Left ventricle myocardium superior (tissue), 1 donor: ENCODE results near the gene ATXN8OS. TPM values are rescaled to one million over a fixed set of nuclear protein-coding genes. Genes with fewer than 3 reads are reported as not detected.

Experiments used
- total RNA-seq: library from RNA; stranded (reverse); fragmentation: NEBNext Ultra II Directional; extraction: Animal tissue kit (Norgen Biotek cat#: 25700); gene quantifications from one replicate; pipeline ENCODE4 v1.2.1, GENCODE V29; 2021
- donor health status: DM: no; HTN: yes; CAD: no; lungs with severe emphysema.

The ATXN8OS gene
- total RNA-seq, 1 donor from 2014 or later, result not detected

Other genes starting within 250 kb of the ATXN8OS start
- not detected for gene KLHL1, start 626 bp downstream of the ATXN8OS start, total RNA-seq